GM08714 (cell line): Measurements from ENCODE around the gene PUDP.

Experiments used
- H3K4me3 ChIP-seq: fragments of 200-500 bp; sonication (Bioruptor generic); 2 replicates; pipeline ENCODE4 v1.5.1; 2014; ENCODE audit warnings: mild to moderate bottlenecking, low read length, inconsistent platforms
- ZNF274 ChIP-seq: IDR thresholded peaks from 2 replicates; pipeline ENCODE4 v1.6.1; 2012; ENCODE audit warnings: mild to moderate bottlenecking, low read depth, low read length

The PUDP gene

DNA sequence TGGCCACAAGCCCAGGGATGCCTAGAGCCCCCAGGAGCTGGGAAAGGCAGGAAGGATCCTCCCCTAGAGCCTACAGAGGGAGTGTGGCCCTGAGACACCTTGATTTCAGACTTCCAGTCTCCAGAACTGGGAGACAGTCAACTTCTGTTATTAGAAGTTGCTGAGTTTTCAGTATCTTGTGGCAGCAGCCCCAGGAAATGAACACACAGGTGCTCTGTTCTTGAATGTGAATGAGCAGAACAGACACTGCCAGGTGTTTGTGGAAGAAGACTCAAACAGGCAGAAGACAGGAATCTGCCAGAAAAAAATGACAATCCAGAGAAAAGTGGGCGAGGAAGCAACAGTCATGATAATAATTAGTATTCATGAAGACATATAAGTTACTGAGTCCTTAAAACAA, 64.9 kb downstream of the PUDP start:
- no peak for TF ChIP-seq ZNF274
- no peak overlapping the region; the same call in 1 of the 2 replicates for H3K4me3 ChIP-seq

DNA sequence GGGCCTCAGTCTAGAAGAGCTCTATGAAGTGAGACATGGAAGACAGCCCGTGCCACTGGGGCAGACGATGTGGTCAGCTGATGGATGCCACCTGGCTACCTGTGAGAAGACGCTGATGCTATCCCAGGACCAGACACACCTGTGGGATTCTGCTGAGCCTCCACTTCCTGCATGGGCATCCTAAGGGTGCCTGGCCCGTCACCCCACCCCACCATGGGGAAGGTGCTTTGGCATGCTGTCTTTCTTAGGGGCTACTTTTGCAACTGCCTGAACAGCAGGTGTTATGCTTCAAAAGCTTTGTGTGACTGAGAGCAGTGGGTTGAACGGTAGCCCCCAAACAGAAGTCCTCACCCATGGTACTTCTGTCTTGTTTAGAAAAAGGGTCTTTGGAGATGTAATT, 65.4 kb downstream of the PUDP start:
- no peak overlapping the region; the same call in 1 of the 2 replicates for H3K4me3 ChIP-seq
- TF ChIP-seq ZNF274 = no peak

DNA sequence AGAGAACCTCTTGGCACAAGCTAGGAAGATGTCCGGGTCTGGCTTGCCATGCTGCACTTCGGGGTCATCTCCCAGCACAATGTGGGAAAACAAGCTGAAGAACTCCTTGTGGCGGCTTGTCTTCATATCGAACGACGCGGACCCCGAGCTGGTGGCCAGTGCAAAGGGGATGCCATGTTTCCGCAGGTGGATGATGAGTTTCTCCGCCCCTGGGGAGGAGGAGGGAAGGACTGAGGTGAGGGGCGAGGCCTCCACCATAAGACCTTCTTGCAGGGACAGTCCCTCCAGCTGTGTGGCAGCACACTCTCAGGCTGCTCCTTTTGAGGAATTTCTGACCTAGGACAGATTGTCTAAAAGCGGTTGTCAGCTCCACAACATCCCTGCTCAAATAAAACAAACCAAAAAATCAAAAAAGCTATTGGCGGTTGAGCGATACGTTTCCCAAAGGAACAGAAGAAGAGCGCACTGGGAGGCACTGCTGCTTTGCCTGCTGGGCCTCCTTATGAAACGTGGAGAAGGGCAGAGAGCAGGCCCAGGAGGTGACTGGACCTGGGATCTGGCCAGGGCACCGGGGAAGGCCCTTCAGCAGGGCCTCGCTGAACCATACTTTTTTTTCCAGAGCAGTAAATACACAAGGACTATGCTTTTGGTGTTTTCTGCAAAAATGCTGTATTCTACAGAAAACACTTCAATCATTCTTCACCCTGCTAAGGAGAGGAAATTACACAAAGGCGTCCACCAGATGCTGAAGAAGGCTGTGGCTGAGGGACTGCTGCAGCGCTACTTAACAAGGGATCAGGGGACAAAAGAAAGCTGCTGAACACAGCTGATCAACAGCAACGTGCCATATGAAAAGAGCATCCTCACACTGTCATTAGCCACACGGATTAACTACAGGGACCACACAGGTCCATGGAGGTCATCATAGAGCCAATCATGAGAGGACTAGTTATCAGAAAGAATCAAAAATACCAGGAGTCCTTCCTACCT, 70.4 kb downstream of the PUDP start:
- H3K4me3 ChIP-seq = no peak overlapping the region
- TF ChIP-seq ZNF274 = no peak

DNA sequence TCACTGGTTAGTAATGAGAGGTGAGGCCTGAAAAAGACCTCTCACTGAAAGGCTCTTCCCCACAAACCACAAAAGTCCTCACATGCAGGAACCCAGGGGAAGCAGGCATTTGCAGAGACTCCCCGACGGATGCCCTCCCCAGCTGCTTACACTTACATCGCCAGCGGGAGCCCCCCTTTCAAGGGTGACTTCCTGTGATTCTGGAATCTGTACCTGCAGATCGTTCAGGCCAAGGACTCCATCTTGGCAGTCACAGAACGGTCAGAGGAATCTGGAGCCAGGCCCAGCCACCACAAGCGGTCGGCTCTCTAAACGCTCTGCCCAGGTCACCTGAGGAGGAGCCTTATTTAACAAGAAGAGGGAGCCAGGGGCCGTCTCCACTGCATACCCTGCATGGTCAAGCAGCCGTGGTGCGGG, 71.7 kb downstream of the PUDP start:
- no peak overlapping the region for H3K4me3 ChIP-seq
- no peak for TF ChIP-seq ZNF274

DNA sequence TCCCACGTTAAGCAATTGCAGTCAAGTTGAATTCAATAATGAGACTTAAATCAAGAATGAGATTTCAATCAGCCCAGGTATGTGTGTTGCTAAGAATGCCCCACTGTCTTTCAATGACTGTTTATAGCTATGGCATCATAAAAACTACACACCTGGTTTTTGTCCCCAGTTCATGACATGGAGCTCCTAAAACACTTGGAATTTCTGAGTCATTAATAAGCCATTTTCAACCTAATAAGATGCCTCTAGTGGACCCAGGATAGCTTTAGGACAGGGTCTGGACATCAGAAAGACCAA, 73.1 kb downstream of the PUDP start:
- no peak for TF ChIP-seq ZNF274
- no peak overlapping the region for H3K4me3 ChIP-seq

DNA sequence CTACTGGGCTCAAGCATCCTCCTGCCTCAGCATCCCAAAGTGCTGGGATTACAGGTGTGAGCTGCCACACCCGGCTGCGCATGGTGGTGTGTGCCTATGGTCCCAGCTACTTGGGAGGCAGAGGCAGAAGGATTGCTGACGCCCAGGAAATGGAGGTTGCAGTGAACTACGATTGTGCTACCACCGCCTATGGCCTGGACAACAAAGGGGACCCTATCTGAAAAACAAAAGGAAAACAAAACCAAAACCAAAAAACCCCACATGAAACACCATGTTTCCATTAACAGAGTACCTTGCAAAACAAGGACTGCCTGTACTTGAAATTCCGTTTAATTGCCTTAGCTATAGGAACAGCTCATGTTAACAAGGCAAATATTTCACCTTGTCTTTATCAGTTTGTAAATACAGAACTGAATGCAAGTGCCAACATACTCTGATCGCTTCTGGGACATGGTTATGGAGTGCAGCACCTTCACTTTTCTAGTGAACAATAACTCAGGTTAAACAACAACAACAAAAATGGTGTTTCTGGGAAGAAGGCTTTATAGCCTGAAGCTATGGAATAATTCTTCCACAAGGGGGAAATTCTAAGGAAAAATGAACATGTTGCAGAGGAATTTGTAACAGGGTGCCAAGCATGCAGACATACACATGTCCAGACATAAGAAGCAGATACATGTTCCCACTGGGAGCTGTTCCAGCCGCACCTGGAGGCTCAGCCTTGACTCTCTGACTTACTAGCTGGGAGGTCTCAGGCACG, 73.6 kb downstream of the PUDP start:
- TF ChIP-seq ZNF274 = no peak
- H3K4me3 ChIP-seq = no peak overlapping the region

DNA sequence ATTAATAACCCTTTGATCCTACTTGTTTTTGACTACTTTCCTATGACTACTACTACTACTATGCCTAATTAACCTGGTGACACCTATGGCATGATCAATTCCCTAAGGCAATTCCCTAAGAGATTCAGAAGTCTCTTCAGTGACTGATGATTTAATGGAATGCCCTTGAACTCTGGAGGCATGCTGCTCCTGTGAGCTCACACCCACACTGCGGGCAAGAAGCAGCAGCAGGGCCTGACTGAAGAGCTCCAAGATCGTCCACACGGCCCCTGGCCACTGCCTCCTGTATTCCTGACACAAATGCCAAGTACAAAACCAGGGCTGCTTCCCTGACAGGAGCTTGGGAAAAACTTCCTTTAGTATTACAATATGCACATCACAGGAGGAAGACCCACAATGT, 74.6 kb downstream of the PUDP start:
- no peak for TF ChIP-seq ZNF274
- no peak overlapping the region for H3K4me3 ChIP-seq

DNA sequence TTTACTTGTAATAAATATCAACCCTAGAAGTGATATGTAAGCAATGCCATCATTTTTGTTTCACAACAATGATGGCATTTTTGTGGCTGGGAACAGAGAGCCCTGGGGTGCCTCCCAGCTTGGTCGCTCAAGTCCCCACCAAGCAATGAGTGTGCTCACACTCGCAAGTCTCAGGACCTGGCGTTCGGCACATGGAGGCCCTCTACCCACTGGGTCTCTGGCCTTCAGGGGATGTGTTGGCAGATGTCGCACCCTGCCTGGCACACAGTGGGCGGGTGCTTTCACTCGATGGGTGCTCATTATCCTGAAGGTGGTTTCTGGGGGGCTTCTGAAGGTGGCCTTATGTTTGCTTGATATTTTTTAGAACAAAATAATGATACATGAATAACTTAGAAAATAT, 75.1 kb downstream of the PUDP start:
- TF ChIP-seq ZNF274 = no peak
- no peak overlapping the region for H3K4me3 ChIP-seq

DNA sequence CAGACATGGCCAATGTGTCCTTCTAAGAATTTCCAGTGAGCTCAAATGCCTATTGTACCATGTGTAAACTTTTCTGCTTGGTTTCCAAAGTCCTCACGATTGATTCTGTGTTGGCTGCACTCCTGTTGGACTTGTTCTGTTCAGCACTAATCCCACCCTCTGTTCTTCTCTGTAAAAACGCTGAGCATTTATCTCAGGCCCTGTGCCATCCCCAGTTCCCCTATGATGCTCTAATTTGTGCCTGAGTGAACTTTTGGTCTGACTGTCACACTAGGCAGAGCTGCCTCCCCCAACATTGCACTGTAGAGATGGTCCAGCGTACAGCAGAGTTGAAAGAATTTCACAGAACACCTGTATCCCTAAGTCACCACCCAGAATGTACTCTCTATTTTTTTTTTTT, 76.6 kb downstream of the PUDP start:
- no peak overlapping the region for H3K4me3 ChIP-seq
- TF ChIP-seq ZNF274 = no peak

DNA sequence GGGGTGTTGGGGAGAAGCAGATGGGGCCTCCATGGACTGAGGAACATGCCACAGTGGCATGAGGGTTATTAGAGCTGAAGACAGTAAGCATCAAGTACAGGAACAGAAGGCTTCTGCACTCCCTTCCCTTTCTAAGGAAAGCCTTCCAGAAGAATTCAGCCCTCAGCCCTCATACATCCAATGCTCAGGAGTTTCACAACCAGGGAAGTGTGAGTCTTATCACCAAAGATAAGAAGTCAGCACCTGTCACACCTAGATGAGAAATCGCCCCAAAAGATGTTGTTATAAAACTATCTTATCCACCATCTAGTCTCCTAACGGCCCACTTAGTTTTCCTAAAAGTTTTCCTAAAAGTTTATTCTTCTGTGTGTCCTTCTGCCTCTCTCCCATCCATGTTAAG, 78.4 kb downstream of the PUDP start:
- no peak for TF ChIP-seq ZNF274
- H3K4me3 ChIP-seq = no peak overlapping the region

DNA sequence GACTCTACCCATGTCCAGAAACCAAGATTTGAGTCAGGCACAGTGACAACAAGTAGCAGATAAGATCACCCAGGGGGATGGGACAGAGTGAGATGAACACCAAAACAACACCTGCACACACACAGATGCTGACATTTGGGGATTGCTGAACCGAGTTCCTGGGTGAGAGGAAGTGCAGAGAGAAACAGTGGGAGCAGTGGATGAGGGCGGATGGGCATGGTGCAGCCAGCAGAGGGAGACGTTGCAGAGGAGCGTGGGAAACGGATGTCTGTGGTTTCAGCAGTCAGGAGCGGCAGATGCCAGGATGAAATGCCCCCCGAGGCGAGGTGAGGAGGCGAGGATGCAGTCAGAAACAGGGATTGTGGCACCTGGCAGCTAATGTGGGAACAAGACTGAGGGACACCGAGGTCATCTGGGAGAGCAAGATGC, 79.0 kb downstream of the PUDP start:
- TF ChIP-seq ZNF274 = no peak
- H3K4me3 ChIP-seq = no peak overlapping the region

DNA sequence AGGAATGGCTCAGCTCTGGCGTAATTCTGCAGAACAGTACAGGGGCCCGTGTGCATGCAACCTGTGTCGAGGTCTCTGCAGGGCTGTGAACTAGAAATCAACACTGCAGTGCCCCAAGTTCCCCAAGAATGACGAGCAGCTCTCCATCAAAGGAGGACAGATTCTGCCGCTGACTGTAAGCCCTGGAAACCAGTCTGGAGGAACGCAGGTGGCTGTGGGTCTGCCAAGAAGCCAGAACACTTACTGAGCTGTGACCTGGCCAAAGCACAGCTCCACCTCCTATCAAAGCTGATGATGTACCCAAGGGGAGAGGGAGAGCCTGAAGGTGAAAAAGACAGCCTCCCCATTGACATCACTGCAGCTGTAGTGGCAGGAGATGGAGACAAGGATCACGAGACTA, 80.7 kb downstream of the PUDP start:
- no peak overlapping the region for H3K4me3 ChIP-seq
- no peak for TF ChIP-seq ZNF274

DNA sequence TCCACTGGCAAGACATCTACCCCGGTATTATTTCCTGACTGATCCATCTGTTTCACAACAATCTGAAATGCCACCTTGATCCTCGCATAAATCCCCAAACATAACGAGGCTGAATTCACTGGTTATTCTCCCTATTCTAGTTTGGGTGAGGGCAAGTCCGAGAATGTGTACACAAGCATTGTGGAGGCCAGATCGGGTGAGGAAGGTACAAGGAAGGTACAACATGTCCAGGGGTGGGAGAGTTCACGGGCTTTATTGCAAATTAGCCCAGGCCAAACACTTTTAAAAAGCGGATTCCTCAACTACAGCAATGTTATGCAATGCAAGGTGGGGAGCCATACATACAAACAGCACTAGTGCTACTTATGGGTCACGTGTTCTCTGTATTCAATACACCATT, 82.5 kb downstream of the PUDP start:
- TF ChIP-seq ZNF274 = no peak
- no peak overlapping the region for H3K4me3 ChIP-seq

DNA sequence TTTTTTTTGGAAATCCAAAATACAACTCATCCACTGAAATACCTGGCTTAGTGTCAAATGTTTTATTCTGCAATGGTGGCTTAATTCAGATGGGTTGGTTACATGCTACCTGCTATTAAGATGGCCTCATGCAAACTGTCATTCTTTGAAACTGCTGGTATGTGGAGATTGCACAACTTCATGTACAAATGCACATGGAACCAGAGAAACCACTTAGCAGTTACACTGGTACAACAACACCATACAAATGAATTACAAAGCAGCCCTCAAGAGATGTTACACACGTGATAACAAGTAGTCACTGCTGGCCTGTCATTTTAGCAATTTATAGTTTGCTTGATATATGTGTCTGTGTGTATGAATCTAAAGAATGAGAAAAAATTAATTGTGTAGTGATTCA, 85.0 kb downstream of the PUDP start:
- no peak overlapping the region for H3K4me3 ChIP-seq
- no peak for TF ChIP-seq ZNF274

DNA sequence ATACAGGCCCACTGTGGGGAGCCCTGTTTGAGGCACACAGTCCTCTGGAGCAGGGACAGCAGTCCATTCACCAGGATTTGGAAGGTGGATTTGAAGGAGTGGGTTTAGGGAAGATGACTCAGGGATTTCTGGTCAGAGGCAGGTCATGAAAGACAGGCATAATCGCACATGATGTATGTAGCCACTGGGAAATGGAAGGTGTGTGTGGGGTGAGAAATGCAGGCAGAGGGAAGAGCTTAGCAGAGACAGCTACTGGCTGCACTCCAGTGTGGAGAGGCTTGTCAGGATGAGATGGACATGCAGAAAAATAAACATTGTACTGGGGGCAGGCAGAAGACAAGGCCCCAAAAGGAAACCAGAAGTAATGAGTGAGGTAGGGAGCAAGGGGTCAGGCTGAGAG, 85.7 kb downstream of the PUDP start:
- no peak for TF ChIP-seq ZNF274
- H3K4me3 ChIP-seq = no peak overlapping the region
